ENCODE results near the gene TTL. TPM values are rescaled to one million over a fixed set of nuclear protein-coding genes. Genes with fewer than 3 reads are reported as not detected.
A peak's percentile ranks its signal among the peaks of the same experiment; 100 is the strongest.

Gene TTL
- total and polyA plus RNA-seq, 2 of the 13 experiments (the other 11 are each of a cell fraction or from before 2014, with no cell fraction given): 19.0 to 59.8 TPM

DNA sequence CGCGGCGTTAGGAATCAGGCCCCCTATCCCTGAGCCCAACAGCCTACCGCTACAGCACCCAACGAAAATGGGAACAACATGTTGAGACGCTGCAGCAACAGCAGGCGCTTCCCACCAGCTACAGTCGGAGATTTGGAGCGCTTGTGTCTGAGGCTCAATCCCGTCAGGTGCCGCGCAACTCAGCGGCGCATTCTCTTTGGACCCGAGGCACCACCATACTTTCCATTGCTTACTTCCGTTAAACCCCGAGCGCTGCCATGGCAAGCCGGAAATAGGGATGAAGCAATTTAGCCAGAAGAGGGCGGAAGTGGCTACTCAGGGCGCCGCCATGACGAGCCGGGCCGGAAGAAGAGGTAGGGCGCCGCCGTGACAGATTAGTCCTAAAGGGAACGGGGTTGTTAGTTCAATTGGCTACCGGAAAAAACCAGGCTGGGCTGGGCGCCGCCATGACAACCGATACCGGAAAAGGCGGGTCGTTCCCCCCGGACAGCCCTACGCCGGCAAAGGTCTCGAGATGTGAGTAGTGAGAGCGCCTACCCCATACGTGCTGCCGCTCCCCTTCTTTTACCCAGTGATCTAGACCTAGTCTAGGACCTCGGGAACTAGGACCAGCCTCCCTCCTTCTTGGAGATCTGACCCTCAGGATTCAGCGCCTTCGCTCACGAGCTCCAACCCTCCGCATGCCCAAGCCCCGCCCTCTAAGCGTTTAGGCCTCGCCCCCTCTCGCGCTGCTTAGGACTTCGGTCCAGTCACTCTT is 102.4 kb downstream of the TTL start, which contains the start of gene CHCHD5 (continued):
- TF ChIP-seq, protein P1, sequence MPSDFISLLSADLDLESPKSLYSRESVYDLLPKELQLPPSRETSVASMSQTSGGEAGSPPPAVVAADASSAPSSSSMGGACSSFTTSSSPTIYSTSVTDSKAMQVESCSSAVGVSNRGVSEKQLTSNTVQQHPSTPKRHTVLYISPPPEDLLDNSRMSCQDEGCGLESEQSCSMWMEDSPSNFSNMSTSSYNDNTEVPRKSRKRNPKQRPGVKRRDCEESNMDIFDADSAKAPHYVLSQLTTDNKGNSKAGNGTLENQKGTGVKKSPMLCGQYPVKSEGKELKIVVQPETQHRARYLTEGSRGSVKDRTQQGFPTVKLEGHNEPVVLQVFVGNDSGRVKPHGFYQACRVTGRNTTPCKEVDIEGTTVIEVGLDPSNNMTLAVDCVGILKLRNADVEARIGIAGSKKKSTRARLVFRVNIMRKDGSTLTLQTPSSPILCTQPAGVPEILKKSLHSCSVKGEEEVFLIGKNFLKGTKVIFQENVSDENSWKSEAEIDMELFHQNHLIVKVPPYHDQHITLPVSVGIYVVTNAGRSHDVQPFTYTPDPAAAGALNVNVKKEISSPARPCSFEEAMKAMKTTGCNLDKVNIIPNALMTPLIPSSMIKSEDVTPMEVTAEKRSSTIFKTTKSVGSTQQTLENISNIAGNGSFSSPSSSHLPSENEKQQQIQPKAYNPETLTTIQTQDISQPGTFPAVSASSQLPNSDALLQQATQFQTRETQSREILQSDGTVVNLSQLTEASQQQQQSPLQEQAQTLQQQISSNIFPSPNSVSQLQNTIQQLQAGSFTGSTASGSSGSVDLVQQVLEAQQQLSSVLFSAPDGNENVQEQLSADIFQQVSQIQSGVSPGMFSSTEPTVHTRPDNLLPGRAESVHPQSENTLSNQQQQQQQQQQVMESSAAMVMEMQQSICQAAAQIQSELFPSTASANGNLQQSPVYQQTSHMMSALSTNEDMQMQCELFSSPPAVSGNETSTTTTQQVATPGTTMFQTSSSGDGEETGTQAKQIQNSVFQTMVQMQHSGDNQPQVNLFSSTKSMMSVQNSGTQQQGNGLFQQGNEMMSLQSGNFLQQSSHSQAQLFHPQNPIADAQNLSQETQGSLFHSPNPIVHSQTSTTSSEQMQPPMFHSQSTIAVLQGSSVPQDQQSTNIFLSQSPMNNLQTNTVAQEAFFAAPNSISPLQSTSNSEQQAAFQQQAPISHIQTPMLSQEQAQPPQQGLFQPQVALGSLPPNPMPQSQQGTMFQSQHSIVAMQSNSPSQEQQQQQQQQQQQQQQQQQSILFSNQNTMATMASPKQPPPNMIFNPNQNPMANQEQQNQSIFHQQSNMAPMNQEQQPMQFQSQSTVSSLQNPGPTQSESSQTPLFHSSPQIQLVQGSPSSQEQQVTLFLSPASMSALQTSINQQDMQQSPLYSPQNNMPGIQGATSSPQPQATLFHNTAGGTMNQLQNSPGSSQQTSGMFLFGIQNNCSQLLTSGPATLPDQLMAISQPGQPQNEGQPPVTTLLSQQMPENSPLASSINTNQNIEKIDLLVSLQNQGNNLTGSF (CRISPR knock-in tag; IDR thresholded peaks at IDR 0.05): no peak; the same call in none of the 2 replicates
- TF ChIP-seq ZBTB21 (CRISPR knock-in tag; IDR thresholded peaks at IDR 0.05): peak; percentile 78
- peak; percentile 89; the same call in 1 of the 2 replicates for TF ChIP-seq ZNF790 (CRISPR knock-in tag; IDR thresholded peaks at IDR 0.05; ENCODE audit: borderline replicate concordance)
- TF ChIP-seq, protein P2, sequence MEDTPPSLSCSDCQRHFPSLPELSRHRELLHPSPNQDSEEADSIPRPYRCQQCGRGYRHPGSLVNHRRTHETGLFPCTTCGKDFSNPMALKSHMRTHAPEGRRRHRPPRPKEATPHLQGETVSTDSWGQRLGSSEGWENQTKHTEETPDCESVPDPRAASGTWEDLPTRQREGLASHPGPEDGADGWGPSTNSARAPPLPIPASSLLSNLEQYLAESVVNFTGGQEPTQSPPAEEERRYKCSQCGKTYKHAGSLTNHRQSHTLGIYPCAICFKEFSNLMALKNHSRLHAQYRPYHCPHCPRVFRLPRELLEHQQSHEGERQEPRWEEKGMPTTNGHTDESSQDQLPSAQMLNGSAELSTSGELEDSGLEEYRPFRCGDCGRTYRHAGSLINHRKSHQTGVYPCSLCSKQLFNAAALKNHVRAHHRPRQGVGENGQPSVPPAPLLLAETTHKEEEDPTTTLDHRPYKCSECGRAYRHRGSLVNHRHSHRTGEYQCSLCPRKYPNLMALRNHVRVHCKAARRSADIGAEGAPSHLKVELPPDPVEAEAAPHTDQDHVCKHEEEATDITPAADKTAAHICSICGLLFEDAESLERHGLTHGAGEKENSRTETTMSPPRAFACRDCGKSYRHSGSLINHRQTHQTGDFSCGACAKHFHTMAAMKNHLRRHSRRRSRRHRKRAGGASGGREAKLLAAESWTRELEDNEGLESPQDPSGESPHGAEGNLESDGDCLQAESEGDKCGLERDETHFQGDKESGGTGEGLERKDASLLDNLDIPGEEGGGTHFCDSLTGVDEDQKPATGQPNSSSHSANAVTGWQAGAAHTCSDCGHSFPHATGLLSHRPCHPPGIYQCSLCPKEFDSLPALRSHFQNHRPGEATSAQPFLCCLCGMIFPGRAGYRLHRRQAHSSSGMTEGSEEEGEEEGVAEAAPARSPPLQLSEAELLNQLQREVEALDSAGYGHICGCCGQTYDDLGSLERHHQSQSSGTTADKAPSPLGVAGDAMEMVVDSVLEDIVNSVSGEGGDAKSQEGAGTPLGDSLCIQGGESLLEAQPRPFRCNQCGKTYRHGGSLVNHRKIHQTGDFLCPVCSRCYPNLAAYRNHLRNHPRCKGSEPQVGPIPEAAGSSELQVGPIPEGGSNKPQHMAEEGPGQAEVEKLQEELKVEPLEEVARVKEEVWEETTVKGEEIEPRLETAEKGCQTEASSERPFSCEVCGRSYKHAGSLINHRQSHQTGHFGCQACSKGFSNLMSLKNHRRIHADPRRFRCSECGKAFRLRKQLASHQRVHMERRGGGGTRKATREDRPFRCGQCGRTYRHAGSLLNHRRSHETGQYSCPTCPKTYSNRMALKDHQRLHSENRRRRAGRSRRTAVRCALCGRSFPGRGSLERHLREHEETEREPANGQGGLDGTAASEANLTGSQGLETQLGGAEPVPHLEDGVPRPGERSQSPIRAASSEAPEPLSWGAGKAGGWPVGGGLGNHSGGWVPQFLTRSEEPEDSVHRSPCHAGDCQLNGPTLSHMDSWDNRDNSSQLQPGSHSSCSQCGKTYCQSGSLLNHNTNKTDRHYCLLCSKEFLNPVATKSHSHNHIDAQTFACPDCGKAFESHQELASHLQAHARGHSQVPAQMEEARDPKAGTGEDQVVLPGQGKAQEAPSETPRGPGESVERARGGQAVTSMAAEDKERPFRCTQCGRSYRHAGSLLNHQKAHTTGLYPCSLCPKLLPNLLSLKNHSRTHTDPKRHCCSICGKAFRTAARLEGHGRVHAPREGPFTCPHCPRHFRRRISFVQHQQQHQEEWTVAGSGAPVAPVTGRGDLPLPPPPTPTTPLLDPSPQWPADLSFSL (CRISPR knock-in tag; IDR thresholded peaks at IDR 0.05): peak; percentile 16; the same call in 1 of the 2 replicates
- TF ChIP-seq MED13 (CRISPR knock-in tag; IDR thresholded peaks at IDR 0.05): 0 out of 2 replicates have a peak, but pooled peaks have one; percentile 44
- TF ChIP-seq SP4 (CRISPR knock-in tag; IDR thresholded peaks at IDR 0.05): peak; percentile 89
- no peak for TF ChIP-seq ZKSCAN1 (IDR thresholded peaks at IDR 0.05; ENCODE audit: low read length)
- TF ChIP-seq ZZZ3 (CRISPR knock-in tag; IDR thresholded peaks at IDR 0.05; ENCODE audit: borderline replicate concordance): no peak; the same call in 1 of the 2 replicates
- peak; percentile 86 for TF ChIP-seq ZNF225 (CRISPR knock-in tag; IDR thresholded peaks at IDR 0.05)
- TF ChIP-seq ZNF530 (CRISPR knock-in tag; IDR thresholded peaks at IDR 0.05; ENCODE audit: low read depth): no peak
- TF ChIP-seq RXRB (CRISPR knock-in tag; IDR thresholded peaks at IDR 0.05; ENCODE audit: borderline replicate concordance): peak; percentile 27; the same call in 1 of the 2 replicates
- TF ChIP-seq ZNF7 (CRISPR knock-in tag; IDR thresholded peaks at IDR 0.05): no peak
- peak; percentile 88 to 95 for TF ChIP-seq POLR2A (IDR thresholded peaks at IDR 0.05; ENCODE audit: insufficient read depth in 1 of 2, low read depth in 2 of 2, low read length in 2 of 2)
